ENCODE results near the gene OR2H1.

OR2H1 gene

DNA sequence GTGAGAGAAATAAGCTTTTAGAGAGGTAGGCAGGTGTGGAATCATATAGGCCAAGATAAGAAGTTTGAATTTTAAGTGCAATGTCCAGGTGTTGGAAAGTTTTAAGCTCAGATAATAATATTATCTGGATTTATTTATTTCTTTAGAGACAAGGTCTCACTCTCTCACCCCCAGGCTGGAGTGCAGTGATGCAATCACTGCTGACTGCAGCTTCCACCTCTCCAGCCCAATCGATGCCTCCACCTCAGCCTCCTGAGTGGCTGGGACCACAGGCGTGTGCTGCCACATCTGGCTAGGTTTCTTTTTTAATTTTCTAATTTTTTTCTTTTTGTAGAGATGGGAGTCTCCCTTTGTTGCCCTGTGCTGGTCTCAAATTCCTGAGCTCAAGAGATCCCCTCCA, 36.3 kb downstream of the OR2H1 start:
- Histone ChIP-seq H3K9ac (ENCODE audit: low read depth, low read length, poor library complexity) (no peak overlapping the region), H3K4ac (ENCODE audit: low read length) (no peak overlapping the region), H3K4me2 (ENCODE audit: insufficient read depth, low read length, poor library complexity, severe bottlenecking) (no peak overlapping the region), H3K36me3 (replicated peaks in 1 of 2; ENCODE audit: control insufficient read depth in 2 of 2, insufficient read depth in 2 of 2, low read length in 2 of 2) (no peaks in the 10 kb centered on the region), H3K4me3 (ENCODE audit: low read length in 2 of 2) (no peak overlapping the region), H2BK120ac (ENCODE audit: low read depth, low read length) (no peak overlapping the region), H2BK5ac (ENCODE audit: low read length) (no peak overlapping the region), H4K8ac (ENCODE audit: low read depth, low read length) (no peak overlapping the region), H3K23ac (ENCODE audit: low read depth, low read length, poor library complexity) (no peak overlapping the region), H3K9me3 (replicated peaks in 1 of 2; ENCODE audit: control insufficient read depth in 2 of 2, insufficient read depth in 1 of 2, low read depth in 1 of 2, low read length in 2 of 2) (peaks cover 0 to 1% of the 10 kb centered on the region in 2 donors), H2BK15ac (ENCODE audit: low read length) (no peak overlapping the region), H2AK5ac (ENCODE audit: low read depth, low read length) (no peak overlapping the region), H3K14ac (ENCODE audit: low read length) (no peak overlapping the region), H3K27ac (replicated peaks; ENCODE audit: low read length) (no peak overlapping the region), H3K27me3 (ENCODE audit: control insufficient read depth in 3 of 3, insufficient read depth in 3 of 3, low read depth in 1 of 3, low read length in 3 of 3) (no peaks in the 10 kb centered on the region), H3K79me1 (ENCODE audit: low read depth, low read length) (no peaks in the 10 kb centered on the region), H2BK12ac (ENCODE audit: low read length) (no peak overlapping the region), H4K91ac (ENCODE audit: low read depth, low read length, poor library complexity) (no peak overlapping the region), H3K4me1 (ENCODE audit: control insufficient read depth in 2 of 2, insufficient read depth in 1 of 2, low read depth in 1 of 2, low read length in 2 of 2) (no peaks in the 10 kb centered on the region), H3K18ac (ENCODE audit: low read length) (no peak overlapping the region), H2AFZ (ENCODE audit: low read length) (no peak overlapping the region)
- no CpG with 5 or more reads among the region's 2 CpGs for WGBS, 2 donors (ENCODE audit: extremely low coverage in 2 of 2, insufficient read length in 2 of 2, insufficient replicate concordance in 1 of 2)
- no peak for DNase-seq (ENCODE audit: low spot score)

- no peak overlapping the region for H2BK12ac ChIP-seq (ENCODE audit: low read length)
- no peak overlapping the region for H3K18ac ChIP-seq (ENCODE audit: low read length)
- H3K23ac ChIP-seq (ENCODE audit: low read depth, low read length, poor library complexity), result no peak overlapping the region
- H4K91ac ChIP-seq (ENCODE audit: low read depth, low read length, poor library complexity), result no peak overlapping the region
- H3K4ac ChIP-seq (ENCODE audit: low read length), result no peak overlapping the region
- H4K8ac ChIP-seq (ENCODE audit: low read depth, low read length), result no peak overlapping the region
- no peak overlapping the region for H3K4me2 ChIP-seq (ENCODE audit: insufficient read depth, low read length, poor library complexity, severe bottlenecking)
- H3K79me1 ChIP-seq (ENCODE audit: low read depth, low read length), result no peaks in the 10 kb centered on the region
- no peak for DNase-seq (ENCODE audit: low spot score)
- H2AK5ac ChIP-seq (ENCODE audit: low read depth, low read length), result no peak overlapping the region
- WGBS, 2 donors (ENCODE audit: extremely low coverage in 2 of 2, insufficient read length in 2 of 2, insufficient replicate concordance in 1 of 2), result no CpG with 5 or more reads among the region's 2 CpGs
- no peak overlapping the region for H3K9ac ChIP-seq (ENCODE audit: low read depth, low read length, poor library complexity)
- H2BK5ac ChIP-seq (ENCODE audit: low read length), result no peak overlapping the region
- H2AFZ ChIP-seq (ENCODE audit: low read length), result no peak overlapping the region
- no peaks in the 10 kb centered on the region for H3K27me3 ChIP-seq (ENCODE audit: control insufficient read depth in 3 of 3, insufficient read depth in 3 of 3, low read depth in 1 of 3, low read length in 3 of 3)
- H3K14ac ChIP-seq (ENCODE audit: low read length), result no peak overlapping the region
- no peak overlapping the region for H3K4me3 ChIP-seq (ENCODE audit: low read length in 2 of 2)
- H3K9me3 ChIP-seq (replicated peaks in 1 of 2; ENCODE audit: control insufficient read depth in 2 of 2, insufficient read depth in 1 of 2, low read depth in 1 of 2, low read length in 2 of 2), result peaks cover 0 to 1% of the 10 kb centered on the region in 2 donors
- no peak overlapping the region for H3K27ac ChIP-seq (replicated peaks; ENCODE audit: low read length)
- no peaks in the 10 kb centered on the region for H3K36me3 ChIP-seq (replicated peaks in 1 of 2; ENCODE audit: control insufficient read depth in 2 of 2, insufficient read depth in 2 of 2, low read length in 2 of 2)
- H3K4me1 ChIP-seq (ENCODE audit: control insufficient read depth in 2 of 2, insufficient read depth in 1 of 2, low read depth in 1 of 2, low read length in 2 of 2), result no peaks in the 10 kb centered on the region
- H2BK15ac ChIP-seq (ENCODE audit: low read length), result no peak overlapping the region
- no peak overlapping the region for H2BK120ac ChIP-seq (ENCODE audit: low read depth, low read length)
Observed at GRCh38 chr6:29494131-29494530, 37.2 kb downstream of the OR2H1 start.

- Histone ChIP-seq H3K79me1 (ENCODE audit: low read depth, low read length) (no peaks in the 10 kb centered on the region), H2BK15ac (ENCODE audit: low read length) (no peak overlapping the region), H2AFZ (ENCODE audit: low read length) (no peak overlapping the region), H2BK5ac (ENCODE audit: low read length) (no peak overlapping the region), H2BK12ac (ENCODE audit: low read length) (no peak overlapping the region), H3K14ac (ENCODE audit: low read length) (no peak overlapping the region), H3K23ac (ENCODE audit: low read depth, low read length, poor library complexity) (no peak overlapping the region), H3K9ac (ENCODE audit: low read depth, low read length, poor library complexity) (no peak overlapping the region), H2BK120ac (ENCODE audit: low read depth, low read length) (no peak overlapping the region), H3K18ac (ENCODE audit: low read length) (no peak overlapping the region), H3K4ac (ENCODE audit: low read length) (no peak overlapping the region), H3K4me3 (ENCODE audit: low read length in 2 of 2) (no peak overlapping the region), H3K4me1 (ENCODE audit: control insufficient read depth in 2 of 2, insufficient read depth in 1 of 2, low read depth in 1 of 2, low read length in 2 of 2) (no peaks in the 10 kb centered on the region), H4K8ac (ENCODE audit: low read depth, low read length) (no peak overlapping the region), H4K91ac (ENCODE audit: low read depth, low read length, poor library complexity) (no peak overlapping the region), H3K4me2 (ENCODE audit: insufficient read depth, low read length, poor library complexity, severe bottlenecking) (no peak overlapping the region), H3K36me3 (replicated peaks in 1 of 2; ENCODE audit: control insufficient read depth in 2 of 2, insufficient read depth in 2 of 2, low read length in 2 of 2) (no peaks in the 10 kb centered on the region), H3K9me3 (replicated peaks in 1 of 2; ENCODE audit: control insufficient read depth in 2 of 2, insufficient read depth in 1 of 2, low read depth in 1 of 2, low read length in 2 of 2) (no peaks in the 10 kb centered on the region), H3K27me3 (ENCODE audit: control insufficient read depth in 3 of 3, insufficient read depth in 3 of 3, low read depth in 1 of 3, low read length in 3 of 3) (peaks cover 0 to 3% (median 0%) of the 10 kb centered on the region in 3 experiments), H3K27ac (replicated peaks; ENCODE audit: low read length) (no peak overlapping the region), H2AK5ac (ENCODE audit: low read depth, low read length) (no peak overlapping the region)
- no peak for DNase-seq (ENCODE audit: low spot score)
- WGBS, 2 donors (ENCODE audit: extremely low coverage in 2 of 2, insufficient read length in 2 of 2, insufficient replicate concordance in 1 of 2), result no CpG with 5 or more reads among the region's 4 CpGs
Observed at GRCh38 chr6:29495571-29495970, 38.6 kb downstream of the OR2H1 start.

GRCh38 chr6:29496961-29497360, 40.0 kb downstream of the OR2H1 start:
- H2BK12ac ChIP-seq (ENCODE audit: low read length), result no peak overlapping the region
- H3K18ac ChIP-seq (ENCODE audit: low read length), result no peak overlapping the region
- H3K4me3 ChIP-seq (ENCODE audit: low read length in 2 of 2), result no peak overlapping the region
- no peak for DNase-seq (ENCODE audit: low spot score)
- H2BK5ac ChIP-seq (ENCODE audit: low read length), result no peak overlapping the region
- H3K14ac ChIP-seq (ENCODE audit: low read length), result no peak overlapping the region
- H2AK5ac ChIP-seq (ENCODE audit: low read depth, low read length), result no peak overlapping the region
- no peak overlapping the region for H3K4me2 ChIP-seq (ENCODE audit: insufficient read depth, low read length, poor library complexity, severe bottlenecking)
- H4K91ac ChIP-seq (ENCODE audit: low read depth, low read length, poor library complexity), result no peak overlapping the region
- no peaks in the 10 kb centered on the region for H3K36me3 ChIP-seq (replicated peaks in 1 of 2; ENCODE audit: control insufficient read depth in 2 of 2, insufficient read depth in 2 of 2, low read length in 2 of 2)
- H3K4me1 ChIP-seq (ENCODE audit: control insufficient read depth in 2 of 2, insufficient read depth in 1 of 2, low read depth in 1 of 2, low read length in 2 of 2), result no peaks in the 10 kb centered on the region
- no peak overlapping the region for H2BK15ac ChIP-seq (ENCODE audit: low read length)
- H2AFZ ChIP-seq (ENCODE audit: low read length), result no peak overlapping the region
- H3K23ac ChIP-seq (ENCODE audit: low read depth, low read length, poor library complexity), result no peak overlapping the region
- WGBS, 2 donors (ENCODE audit: extremely low coverage in 2 of 2, insufficient read length in 2 of 2, insufficient replicate concordance in 1 of 2), result no CpG with 5 or more reads among the region's 4 CpGs
- H3K27me3 ChIP-seq (ENCODE audit: control insufficient read depth in 3 of 3, insufficient read depth in 3 of 3, low read depth in 1 of 3, low read length in 3 of 3), result peaks cover 0 to 8% (median 0%) of the 10 kb centered on the region in 3 experiments
- H2BK120ac ChIP-seq (ENCODE audit: low read depth, low read length), result no peak overlapping the region
- H4K8ac ChIP-seq (ENCODE audit: low read depth, low read length), result no peak overlapping the region
- no peaks in the 10 kb centered on the region for H3K79me1 ChIP-seq (ENCODE audit: low read depth, low read length)
- no peak overlapping the region for H3K9ac ChIP-seq (ENCODE audit: low read depth, low read length, poor library complexity)
- H3K9me3 ChIP-seq (replicated peaks in 1 of 2; ENCODE audit: control insufficient read depth in 2 of 2, insufficient read depth in 1 of 2, low read depth in 1 of 2, low read length in 2 of 2), result no peaks in the 10 kb centered on the region
- no peak overlapping the region for H3K27ac ChIP-seq (replicated peaks; ENCODE audit: low read length)
- H3K4ac ChIP-seq (ENCODE audit: low read length), result no peak overlapping the region

Data from neuronal stem cell (in vitro differentiated cells).